GM11168 (cell line): ENCODE measurements around the gene CCDC51.

ENCODE experiments used
- in situ Hi-C: fragments of 300-500 bp; cut with MboI; formaldehyde crosslinking; loops from one replicate; pipeline ENCODE4 v1.12.0; 2022; ENCODE audit warnings: low sequenced_read_pairs; ENCODE audit not compliant: unreplicated experiment

The CCDC51 gene

DNA sequence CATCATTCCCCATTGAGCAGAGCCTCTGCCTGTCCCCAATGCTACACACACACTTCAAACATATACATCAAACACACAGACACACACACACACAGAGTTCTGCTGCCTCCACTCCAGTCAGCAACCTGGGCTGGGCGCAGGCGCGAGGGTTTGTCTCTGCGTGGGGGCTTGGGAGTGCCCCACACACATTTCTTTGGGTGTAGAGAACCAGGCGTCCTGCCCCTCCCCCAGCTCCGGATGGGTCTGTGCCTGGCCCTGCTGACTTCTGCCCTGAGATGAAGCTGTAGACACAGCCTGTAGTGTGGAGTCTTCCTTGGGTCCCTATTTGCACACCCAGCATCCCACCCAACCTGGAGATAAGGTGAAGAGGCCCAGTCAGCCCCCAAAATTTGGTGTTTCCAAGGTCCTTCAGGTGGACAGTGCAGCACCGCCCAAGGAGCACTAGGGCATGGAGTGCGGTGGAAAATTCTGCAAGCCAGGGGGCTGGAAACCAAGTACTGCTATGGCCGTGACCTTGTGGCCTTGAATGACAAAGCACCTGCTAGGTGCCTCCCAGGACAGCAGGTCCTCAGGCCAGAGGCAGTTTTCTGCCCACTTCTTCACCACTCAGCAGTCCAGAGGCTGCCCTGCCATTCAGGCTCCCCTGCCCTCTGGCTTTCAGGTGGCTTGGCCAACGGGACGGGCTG lies 41.1 kb downstream of the CCDC51 start:
- in situ Hi-C loops, result no loop called here

GRCh38 chr3:48397767-48398681 lies 41.9 kb downstream of the CCDC51 start:
- in situ Hi-C loops, result no loop called here

DNA sequence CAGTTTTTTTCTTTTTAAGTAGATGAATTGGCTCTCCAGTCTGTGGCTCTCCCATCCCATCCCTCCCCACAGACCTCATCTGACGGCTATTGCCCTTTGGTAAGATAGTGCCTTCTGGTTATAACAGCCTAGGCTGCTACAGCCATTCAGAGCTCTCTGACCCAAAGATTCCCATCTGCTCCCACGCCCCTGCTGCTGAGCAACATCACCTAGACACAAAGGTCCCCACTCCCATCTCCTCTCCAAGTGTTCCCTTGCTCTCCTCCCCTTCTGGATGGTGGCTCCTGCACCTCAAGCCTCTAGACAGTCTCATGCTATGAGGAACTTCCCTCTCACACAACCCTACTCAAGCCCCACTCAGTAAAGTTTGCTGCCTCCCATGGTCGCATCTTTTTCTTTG lies 44.2 kb downstream of the CCDC51 start:
- in situ Hi-C loops, result no loop called here

GRCh38 chr3:48394391-48394790 lies 45.5 kb downstream of the CCDC51 start:
- in situ Hi-C loops, result no loop called here

- in situ Hi-C loops, result no loop called here
Measured at GRCh38 chr3:48388966-48389365, 51.0 kb downstream of the CCDC51 start.

- in situ Hi-C loops, result no loop called here
Measured at GRCh38 chr3:48387634-48388033, 52.3 kb downstream of the CCDC51 start.
